GM18505 (cell line): ENCODE results near the gene POU4F3.

Experiments
- ATAC-seq: cut with Tn5 transposase; IDR thresholded peaks from one replicate; pipeline ENCODE4 v1.9.1; 2021; ENCODE audit not compliant: unreplicated experiment
- POLR2A ChIP-seq: IDR thresholded peaks from 4 replicates; pipeline ENCODE4 v1.6.1; 2011; ENCODE audit warnings: borderline replicate concordance; ENCODE audit not compliant: insufficient read depth, insufficient read length; ENCODE audit errors: extremely low read depth

POU4F3 gene

GRCh38 chr5:146342882-146343865 lies 4.5 kb downstream of the POU4F3 start:
- no peak for TF ChIP-seq POLR2A
- ATAC-seq = no peak

DNA sequence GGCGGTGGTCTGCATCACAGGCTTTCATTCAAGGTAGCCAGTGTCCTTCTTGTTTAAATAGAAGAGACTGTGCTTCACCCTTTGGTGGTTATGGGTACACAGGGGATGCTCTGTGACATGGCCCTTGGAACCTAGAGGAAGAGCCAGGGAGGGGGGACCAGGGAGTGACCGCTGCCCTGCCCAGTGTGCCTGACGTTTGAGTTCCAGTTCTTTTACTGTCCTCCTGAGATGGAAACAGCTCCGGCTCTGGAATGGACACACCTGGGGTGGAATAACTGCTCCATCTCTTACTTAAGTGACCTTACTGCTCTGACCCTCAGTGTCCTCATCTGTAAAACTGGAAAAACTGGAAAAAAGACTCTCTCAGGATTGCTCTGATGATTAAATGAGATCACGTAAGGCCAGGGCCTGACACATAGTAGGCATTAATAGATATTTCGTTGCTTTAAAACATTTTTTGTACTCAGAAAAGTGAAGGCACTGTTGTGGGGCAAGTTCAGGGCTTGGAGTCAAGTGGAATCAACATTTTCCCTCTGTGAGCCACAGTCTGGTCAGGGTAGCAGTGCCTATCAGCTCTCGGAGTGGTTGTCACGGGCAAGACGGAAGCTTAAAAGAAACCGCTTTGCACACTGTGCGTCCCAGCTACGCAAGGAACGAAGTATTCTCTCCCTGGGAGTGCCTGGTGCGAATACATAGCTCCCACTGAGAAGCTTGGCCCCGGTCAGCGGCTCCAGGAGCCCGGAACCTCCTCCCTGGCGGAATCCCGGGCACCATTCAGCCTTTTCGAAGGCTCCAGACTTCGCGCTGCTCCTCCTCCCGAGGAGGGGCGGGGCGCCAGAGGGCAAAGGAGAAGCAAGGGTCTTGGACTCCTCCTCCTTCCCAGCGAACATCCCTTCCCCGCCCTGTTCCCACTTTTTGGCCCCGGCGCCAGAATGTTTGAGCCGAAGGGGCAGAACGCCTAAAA lies 5.8 kb downstream of the POU4F3 start:
- TF ChIP-seq POLR2A = no peak
- no peak for ATAC-seq

GRCh38 chr5:146345240-146345577 lies 6.6 kb downstream of the POU4F3 start:
- no peak for TF ChIP-seq POLR2A

GRCh38 chr5:146345578-146346366 lies 7.1 kb downstream of the POU4F3 start:
- no peak for ATAC-seq
- TF ChIP-seq POLR2A = no peak

More at GRCh38 chr5:146345240-146345577, 6.6 kb downstream of the POU4F3 start:
- ATAC-seq = no peak

GRCh38 chr5:146357126-146357525 lies 18.5 kb downstream of the POU4F3 start:
- no peak for ATAC-seq

DNA sequence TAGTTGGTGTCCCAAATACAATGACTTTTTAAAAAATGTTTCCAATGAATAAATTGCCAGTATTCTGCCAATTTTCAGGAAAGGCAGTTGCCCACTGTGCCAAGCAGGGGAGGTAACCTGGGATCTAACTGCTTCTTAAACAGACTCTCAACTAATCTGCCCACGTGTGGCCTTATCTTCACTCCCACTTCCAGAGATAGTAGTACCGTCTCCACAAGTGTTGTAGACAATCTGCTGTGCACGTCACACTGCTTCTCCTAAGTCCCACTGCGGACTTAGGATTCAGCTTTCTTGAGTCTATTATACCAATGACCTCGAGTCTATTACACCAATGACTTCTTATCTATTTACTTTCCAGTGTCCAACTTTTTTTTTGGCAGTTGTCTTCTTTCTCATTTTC lies 21.2 kb downstream of the POU4F3 start:
- ATAC-seq = no peak
- TF ChIP-seq POLR2A = no peak

More at GRCh38 chr5:146357126-146357525, 18.5 kb downstream of the POU4F3 start:
- no peak for TF ChIP-seq POLR2A

DNA sequence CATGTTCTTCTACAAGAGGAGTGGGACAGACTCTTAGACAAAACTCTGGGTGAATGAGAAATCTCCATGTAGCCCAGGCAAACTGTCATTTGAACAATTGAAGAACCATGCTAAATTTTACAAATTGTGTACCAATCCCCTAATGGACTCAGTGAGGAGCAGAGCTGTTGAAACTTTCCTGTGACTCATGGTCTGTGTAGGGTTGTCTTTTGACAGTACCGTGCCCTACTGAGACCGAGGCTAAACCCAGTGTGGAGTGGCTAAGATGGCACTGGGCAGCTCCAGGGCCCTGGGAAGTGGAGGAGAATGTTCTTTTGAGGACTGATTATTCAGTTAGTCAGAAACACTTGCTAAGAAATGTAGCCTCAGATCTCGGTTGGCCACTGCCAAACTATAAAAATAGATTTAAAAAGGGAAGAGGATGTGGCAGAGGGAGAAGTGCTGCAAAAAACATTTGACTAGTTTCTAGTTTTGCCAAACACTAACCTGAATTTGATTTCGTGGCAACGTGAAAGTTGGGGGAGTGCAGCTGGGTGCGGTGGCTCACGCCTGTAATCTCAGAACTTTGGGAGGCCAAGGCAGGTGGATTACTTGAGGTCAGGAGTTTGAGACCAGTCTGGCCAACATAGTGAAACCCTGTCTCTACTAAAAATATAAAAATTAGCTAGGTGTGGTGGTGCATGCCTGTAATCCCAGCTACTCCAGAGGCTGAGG lies 24.7 kb downstream of the POU4F3 start:
- no peak for TF ChIP-seq POLR2A
- ATAC-seq = no peak

DNA sequence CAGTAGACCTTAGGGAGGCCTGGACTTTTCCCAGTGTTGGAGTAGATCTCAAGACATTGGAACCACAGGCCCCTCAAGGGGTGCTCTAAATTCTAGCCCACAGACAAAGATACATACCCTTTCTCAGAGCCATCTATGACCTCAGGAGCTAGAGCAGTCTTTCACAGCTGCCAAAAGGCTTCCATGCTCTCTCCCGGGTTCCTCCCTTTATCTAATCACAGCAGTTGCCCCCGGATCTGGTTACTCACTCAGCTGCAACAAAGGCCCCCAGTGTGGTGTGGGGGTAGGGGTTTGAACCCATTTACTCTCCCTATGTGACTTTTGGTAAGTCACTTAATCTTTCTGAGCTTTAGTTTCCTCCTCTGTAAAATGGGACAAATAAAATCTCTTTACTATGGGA lies 27.0 kb downstream of the POU4F3 start:
- TF ChIP-seq POLR2A = no peak
- ATAC-seq = no peak

DNA sequence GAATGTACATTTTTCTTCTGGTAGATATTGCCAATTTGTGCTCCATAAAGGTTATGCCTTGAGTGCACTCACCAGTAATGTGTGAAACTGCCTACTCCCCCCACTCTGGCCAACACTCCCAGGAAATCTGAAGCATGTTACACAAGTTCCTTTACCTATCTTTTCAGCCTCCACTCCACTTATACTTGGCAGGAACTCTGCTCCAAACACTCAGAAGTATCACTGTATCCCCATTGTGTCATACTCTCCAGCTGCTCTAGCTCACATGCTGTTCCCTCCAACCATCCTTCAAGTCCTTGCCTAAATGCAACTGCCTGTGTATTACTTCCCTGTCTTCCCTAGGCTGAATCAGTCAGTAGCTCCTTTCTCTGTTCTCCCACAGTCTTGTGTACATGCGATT lies 28.3 kb downstream of the POU4F3 start:
- no peak for TF ChIP-seq POLR2A
- ATAC-seq = no peak

DNA sequence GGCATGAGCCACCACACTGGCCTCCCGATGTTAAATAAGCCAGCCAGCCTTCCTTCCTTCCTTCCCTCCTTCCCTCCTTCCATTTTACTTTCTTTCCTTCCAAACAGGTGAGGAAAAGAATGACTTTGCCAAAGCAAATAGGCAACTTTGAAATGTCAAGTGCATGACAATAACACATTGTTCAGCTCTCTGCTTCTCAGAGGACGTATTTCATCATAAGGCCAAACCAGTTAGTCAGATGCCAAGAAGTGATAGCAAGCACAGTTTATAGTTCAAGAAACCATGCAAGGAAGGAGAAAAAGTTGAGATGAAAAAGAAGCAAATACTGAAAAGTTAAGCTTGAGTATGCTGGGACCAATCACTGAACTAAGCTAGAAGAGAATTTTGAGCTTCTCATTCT lies 29.5 kb downstream of the POU4F3 start:
- TF ChIP-seq POLR2A = no peak
- ATAC-seq = no peak

DNA sequence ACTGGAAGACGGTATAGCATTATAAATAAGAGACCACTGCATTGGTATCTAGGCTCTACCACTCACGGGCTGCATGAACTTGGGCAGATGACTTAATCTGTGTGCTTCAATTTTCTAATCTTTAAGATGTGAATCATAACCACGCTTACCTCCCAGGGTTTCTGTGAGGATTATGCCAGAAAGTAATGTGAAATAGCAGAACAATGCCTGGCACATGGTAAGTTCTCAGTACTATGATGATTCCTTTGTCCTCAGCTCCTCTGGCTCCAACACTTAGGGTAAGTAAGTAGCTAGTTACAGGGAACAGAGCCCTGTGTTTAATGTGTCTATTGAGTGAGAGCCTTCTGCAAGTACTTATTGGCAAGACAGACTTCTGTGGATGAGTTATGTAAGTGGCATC lies 31.1 kb downstream of the POU4F3 start:
- TF ChIP-seq POLR2A = no peak
- ATAC-seq = no peak

- ATAC-seq = no peak
- TF ChIP-seq POLR2A = no peak
Observed at GRCh38 chr5:146376821-146377220, 38.2 kb downstream of the POU4F3 start.

DNA sequence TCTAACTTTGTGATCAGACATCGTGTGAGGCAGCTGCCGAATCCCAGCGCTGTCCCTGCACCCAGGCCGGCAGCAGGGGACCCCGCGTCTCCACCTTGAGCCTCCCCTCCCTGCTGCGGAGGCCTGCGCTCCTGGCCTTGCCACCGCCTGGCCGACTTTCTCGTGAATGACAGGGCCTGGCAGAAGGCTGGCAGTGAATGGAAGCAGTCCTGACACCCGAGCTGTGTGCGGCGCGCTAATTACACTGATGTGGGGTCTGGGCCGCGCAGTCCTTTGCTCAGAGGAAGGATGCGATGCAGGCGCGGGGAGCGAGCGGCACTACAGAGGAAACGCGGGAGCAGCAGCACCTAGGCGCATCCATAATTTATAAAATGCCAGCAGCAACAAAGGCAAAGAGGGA lies 40.3 kb downstream of the POU4F3 start:
- no peak for ATAC-seq
- TF ChIP-seq POLR2A = no peak

DNA sequence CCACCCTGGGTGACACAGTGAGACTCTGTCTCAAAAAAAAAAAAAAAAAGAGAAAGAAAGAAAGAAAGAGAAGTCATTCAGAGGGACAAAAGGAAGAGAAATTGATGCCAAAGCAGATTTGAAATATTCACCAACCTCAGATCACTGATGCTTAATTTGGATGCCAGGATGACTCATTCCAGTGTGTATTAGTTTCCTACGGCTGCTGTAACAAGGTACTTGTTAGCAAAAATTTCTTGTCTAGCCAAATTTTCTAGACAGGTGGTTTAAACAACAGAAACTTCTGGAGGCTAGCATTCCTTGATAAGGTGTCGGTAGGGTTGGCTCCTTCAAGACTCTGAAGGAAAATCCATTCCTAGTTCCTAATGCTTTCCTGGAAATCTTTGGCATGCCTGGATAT lies 42.1 kb downstream of the POU4F3 start:
- no peak for TF ChIP-seq POLR2A
- ATAC-seq = no peak
